NB4 (cell line): ENCODE data around the gene GSTP1.

Experiments
- DNase-seq: peaks from one replicate; pipeline ENCODE4 v3.0.0; 2010; ENCODE audit warnings: low read depth
- H3K4me3 ChIP-seq: one replicate; pipeline ENCODE4 v1.5.1; 2011; ENCODE audit warnings: mild to moderate bottlenecking, low read depth, low read length, moderate library complexity
- CTCF ChIP-seq: IDR thresholded peaks from one replicate; pipeline ENCODE4 v1.5.1; 2012; ENCODE audit warnings: low read depth, low read length
- MAX ChIP-seq: IDR thresholded peaks from 2 replicates; pipeline ENCODE4 v1.6.1; 2011; ENCODE audit warnings: low read depth, low read length
- MYC ChIP-seq: IDR thresholded peaks from 2 replicates; pipeline ENCODE4 v1.6.1; 2011; ENCODE audit warnings: low read depth, low read length
- POLR2A ChIP-seq: IDR thresholded peaks from 2 replicates; pipeline ENCODE4 v1.6.1; 2011; ENCODE audit warnings: mild to moderate bottlenecking; ENCODE audit not compliant: insufficient read length; ENCODE audit errors: extremely low read depth

GSTP1 gene

GRCh38 chr11:67583247-67584204, at the start of gene GSTP1:
Gene GSTP1 (plus strand): TSS chr11:67583812. CDS start chr11:67583844, 32 bp downstream.
- DNase-seq: peak; percentile 97
- TF ChIP-seq POLR2A (peak; percentile 98), CTCF (peak; percentile 46), MAX (peak; percentile 74), MYC (peak; percentile 89)
- peak within 1 kb of the TSS; percentile 80 for H3K4me3 ChIP-seq

GRCh38 chr11:67534070-67534679, 49.4 kb upstream of the GSTP1 start:
- TF ChIP-seq MAX (no peak), CTCF (no peak), MYC (no peak), POLR2A (no peak)
- DNase-seq: peak; percentile 28

GRCh38 chr11:67535561-67535960, 48.1 kb upstream of the GSTP1 start:
- TF ChIP-seq POLR2A: no peak
- TF ChIP-seq CTCF: no peak
- TF ChIP-seq MAX: no peak
- TF ChIP-seq MYC: no peak
- H3K4me3 ChIP-seq: no peak overlapping the region
- no peak for DNase-seq

More at GRCh38 chr11:67534070-67534679, 49.4 kb upstream of the GSTP1 start:
- H3K4me3 ChIP-seq: no peak overlapping the region

GRCh38 chr11:67538306-67538705, 45.3 kb upstream of the GSTP1 start:
- DNase-seq: no peak
- no peak overlapping the region for H3K4me3 ChIP-seq
- TF ChIP-seq MYC (no peak), POLR2A (no peak), MAX (no peak), CTCF (no peak)

- TF ChIP-seq MAX (no peak), CTCF (no peak), POLR2A (no peak), MYC (no peak)
- no peak overlapping the region for H3K4me3 ChIP-seq
- DNase-seq: no peak
Observed at GRCh38 chr11:67538823-67539505, 44.6 kb upstream of the GSTP1 start.
